ENCODE data around the gene CDPF1. TPM values are rescaled to one million over a fixed set of nuclear protein-coding genes. Genes with fewer than 3 reads are reported as not detected.

The CDPF1 gene
- total RNA-seq, 1 experiment from 2014 or later, result 8.1 TPM

DNA sequence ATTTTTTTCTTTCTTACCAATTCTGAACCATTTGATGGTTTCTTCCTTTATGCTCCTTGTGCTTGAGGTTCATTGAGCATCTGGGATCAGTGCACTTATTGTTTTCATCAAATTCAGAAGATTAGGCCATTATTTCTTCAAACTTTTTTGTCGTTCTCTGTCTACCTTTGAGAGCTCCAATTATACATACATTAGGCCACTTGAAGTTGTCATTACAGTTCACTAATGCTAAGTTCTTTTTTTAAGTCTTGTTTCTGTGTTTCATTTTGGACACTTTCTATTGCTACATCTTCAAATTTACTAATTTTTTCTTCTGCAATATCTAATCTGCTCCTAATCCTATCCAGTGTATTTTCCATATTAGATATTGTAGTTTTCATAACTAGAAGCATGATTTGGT lies 40.8 kb downstream of the CDPF1 start:
- no peak overlapping the region for H4K5ac ChIP-seq (ENCODE audit: insufficient read length, low read depth, low read length)
- H3K18ac ChIP-seq (ENCODE audit: insufficient read length, low read depth, low read length), result no peak overlapping the region
- H2BK12ac ChIP-seq (ENCODE audit: insufficient read length, low read depth, low read length), result no peak overlapping the region
- no peak overlapping the region for H2BK15ac ChIP-seq (ENCODE audit: low read depth, low read length)
- H3K4me1 Mint-ChIP-seq, result no peaks in the 10 kb centered on the region
- no peak overlapping the region for H2BK5ac ChIP-seq (ENCODE audit: insufficient read length, low read length)
- no peak for DNase-seq
- no peak overlapping the region for H4K91ac ChIP-seq (ENCODE audit: insufficient read length, low read depth, low read length)
- no peaks in the 10 kb centered on the region for H3K4me1 ChIP-seq (ENCODE audit: insufficient read depth, low read length)
- no peak overlapping the region for H3K14ac ChIP-seq (ENCODE audit: insufficient read depth, low read length)
- TF ChIP-seq, protein P1, sequence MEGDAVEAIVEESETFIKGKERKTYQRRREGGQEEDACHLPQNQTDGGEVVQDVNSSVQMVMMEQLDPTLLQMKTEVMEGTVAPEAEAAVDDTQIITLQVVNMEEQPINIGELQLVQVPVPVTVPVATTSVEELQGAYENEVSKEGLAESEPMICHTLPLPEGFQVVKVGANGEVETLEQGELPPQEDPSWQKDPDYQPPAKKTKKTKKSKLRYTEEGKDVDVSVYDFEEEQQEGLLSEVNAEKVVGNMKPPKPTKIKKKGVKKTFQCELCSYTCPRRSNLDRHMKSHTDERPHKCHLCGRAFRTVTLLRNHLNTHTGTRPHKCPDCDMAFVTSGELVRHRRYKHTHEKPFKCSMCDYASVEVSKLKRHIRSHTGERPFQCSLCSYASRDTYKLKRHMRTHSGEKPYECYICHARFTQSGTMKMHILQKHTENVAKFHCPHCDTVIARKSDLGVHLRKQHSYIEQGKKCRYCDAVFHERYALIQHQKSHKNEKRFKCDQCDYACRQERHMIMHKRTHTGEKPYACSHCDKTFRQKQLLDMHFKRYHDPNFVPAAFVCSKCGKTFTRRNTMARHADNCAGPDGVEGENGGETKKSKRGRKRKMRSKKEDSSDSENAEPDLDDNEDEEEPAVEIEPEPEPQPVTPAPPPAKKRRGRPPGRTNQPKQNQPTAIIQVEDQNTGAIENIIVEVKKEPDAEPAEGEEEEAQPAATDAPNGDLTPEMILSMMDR (conservative IDR thresholded peaks at IDR 0.05), result no peak
- no peak overlapping the region for H2AFZ ChIP-seq (ENCODE audit: low read length)
- no peaks in the 10 kb centered on the region for H4K20me1 ChIP-seq (ENCODE audit: control insufficient read depth, insufficient read depth, insufficient read length)
- no peak overlapping the region for H3K4me3 Mint-ChIP-seq
- H4K8ac ChIP-seq (replicated peaks; ENCODE audit: insufficient read length, low read depth, low read length), result no peak overlapping the region
- no peaks in the 10 kb centered on the region for H3K79me1 ChIP-seq (ENCODE audit: insufficient read depth, low read depth, low read length, poor library complexity, severe bottlenecking)
- H3K27ac Mint-ChIP-seq, result no peak overlapping the region
- no peak overlapping the region for H3T11ph ChIP-seq (ENCODE audit: low read length)
- H3K79me2 ChIP-seq (ENCODE audit: insufficient read depth, low read length), result no peaks in the 10 kb centered on the region
- H3K4ac ChIP-seq (ENCODE audit: low read depth, low read length), result no peak overlapping the region
- H2AK5ac ChIP-seq (ENCODE audit: insufficient read length, low read length), result no peak overlapping the region
- no peak overlapping the region for H3K23ac ChIP-seq (ENCODE audit: insufficient read length, low read depth, low read length)
- WGBS (ENCODE audit: extremely low coverage, insufficient read length, low lambda C conversion rate), result no CpG with 5 or more reads among the region's 1 CpG
- H3K36me3 Mint-ChIP-seq (ENCODE audit: insufficient read depth in 1 of 3, low read depth in 3 of 3), result peaks cover 22 to 38% (median 36%) of the 10 kb centered on the region in 3 experiments
- no peak overlapping the region for H3K9ac ChIP-seq (ENCODE audit: extremely low read depth, insufficient read length, low read length)
- no peaks in the 10 kb centered on the region for H3K23me2 ChIP-seq (ENCODE audit: insufficient read length, low read depth, low read length, poor library complexity, severe bottlenecking)
- no peak overlapping the region for H2BK120ac ChIP-seq (ENCODE audit: low read depth, low read length, poor library complexity, severe bottlenecking)
- peaks cover 42 to 46% of the 10 kb centered on the region in 2 experiments for H3K9me3 Mint-ChIP-seq
- H3K27ac ChIP-seq (ENCODE audit: insufficient read length, low read depth, low read length), result no peak overlapping the region
- H3K27me3 ChIP-seq (ENCODE audit: insufficient read depth, low read length), result no peaks in the 10 kb centered on the region
- no peak overlapping the region for H3K56ac ChIP-seq (ENCODE audit: insufficient read length, low read depth, low read length)
- no peaks in the 10 kb centered on the region; the same call in none of the 2 replicates for H3K27me3 Mint-ChIP-seq (ENCODE audit: low read depth)
- H3K9me3 ChIP-seq (ENCODE audit: control insufficient read depth, low read depth, low read length), result no peaks in the 10 kb centered on the region
- no peak overlapping the region for H2BK20ac ChIP-seq (ENCODE audit: low read depth, low read length, poor library complexity, severe bottlenecking)
- H3K4me2 ChIP-seq (ENCODE audit: insufficient read depth, insufficient read length, low read length), result no peak overlapping the region
